Adrenal gland (tissue), 5 donors: ENCODE results near the gene SVIL.
"Not testable (repeated sequence)": the region's sequence is repeated elsewhere in the genome, so short reads cannot be mapped to it uniquely, and the experiment has no call there.

Experiments used
- CTCF ChIP-seq, 6 experiments: fragments of 450-650 bp in 4 of 6; fragments of 200-600 bp in 2 of 6; sonication (generic) in 1 of 6; IDR thresholded peaks; 1 replicate in 5 of 6; 2 replicates in 1 of 6; pipeline versions ENCODE4 v1.5.1 to v1.8.0; 2016 to 2021; ENCODE audit warnings: antibody characterized with exemption in 6 of 6, mild to moderate bottlenecking in 2 of 6, moderate library complexity in 1 of 6
- POLR2A ChIP-seq, 2 donors: fragments of 450-650 bp; IDR thresholded peaks; one replicate each; pipeline ENCODE4 v1.6.1; 2017; ENCODE audit warnings: antibody characterized with exemption in 2 of 2, mild to moderate bottlenecking in 2 of 2, moderate library complexity in 1 of 2
- donor health status: DM: no; HTN: no; CAD: no.

GRCh38 chr10:29582769-29583168 lies 52.0 kb downstream of the SVIL start:
- TF ChIP-seq CTCF, POLR2A (IDR thresholded peaks at IDR 0.05): not testable (repeated sequence)
